GM12865 (cell line): ENCODE data around the gene ZFAND3.

Experiments used
- DNase-seq: peaks from one replicate; pipeline ENCODE4 v3.0.0; 2010; ENCODE audit warnings: low read depth
- H3K4me3 ChIP-seq: 2 replicates; pipeline ENCODE4 v1.5.1; 2011; ENCODE audit warnings: mild to moderate bottlenecking, low read depth, low read length, control low read depth
- TF ChIP-seq, protein P1 (sequence below): IDR thresholded peaks from 2 replicates; pipeline ENCODE4 v1.5.1; 2011; ENCODE audit warnings: low read length, control low read depth, low read depth, inconsistent platforms; ENCODE audit not compliant: insufficient read depth; ENCODE audit errors: missing control alignments

ZFAND3 gene

DNA sequence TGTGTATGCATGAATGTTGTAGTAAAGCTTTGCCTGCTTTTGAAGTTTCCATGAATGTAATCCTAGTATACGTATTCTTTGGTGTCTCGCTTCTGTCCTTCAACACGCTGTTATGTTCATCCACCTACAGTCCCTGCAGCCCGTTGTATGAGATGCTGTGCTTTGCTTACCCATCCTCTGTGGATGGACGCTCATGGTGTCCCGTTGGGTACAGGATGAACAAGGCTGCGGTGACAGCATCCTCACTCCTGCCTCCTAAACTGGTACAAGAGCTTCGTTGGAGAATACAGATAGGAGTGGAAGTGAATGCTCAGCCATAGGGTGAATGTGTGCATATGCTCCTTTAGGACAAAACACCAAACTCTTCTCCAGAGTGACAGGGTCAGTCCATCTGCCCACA is 366.2 kb downstream of the ZFAND3 start:
- no peak overlapping the region for H3K4me3 ChIP-seq
- TF ChIP-seq, protein P1, sequence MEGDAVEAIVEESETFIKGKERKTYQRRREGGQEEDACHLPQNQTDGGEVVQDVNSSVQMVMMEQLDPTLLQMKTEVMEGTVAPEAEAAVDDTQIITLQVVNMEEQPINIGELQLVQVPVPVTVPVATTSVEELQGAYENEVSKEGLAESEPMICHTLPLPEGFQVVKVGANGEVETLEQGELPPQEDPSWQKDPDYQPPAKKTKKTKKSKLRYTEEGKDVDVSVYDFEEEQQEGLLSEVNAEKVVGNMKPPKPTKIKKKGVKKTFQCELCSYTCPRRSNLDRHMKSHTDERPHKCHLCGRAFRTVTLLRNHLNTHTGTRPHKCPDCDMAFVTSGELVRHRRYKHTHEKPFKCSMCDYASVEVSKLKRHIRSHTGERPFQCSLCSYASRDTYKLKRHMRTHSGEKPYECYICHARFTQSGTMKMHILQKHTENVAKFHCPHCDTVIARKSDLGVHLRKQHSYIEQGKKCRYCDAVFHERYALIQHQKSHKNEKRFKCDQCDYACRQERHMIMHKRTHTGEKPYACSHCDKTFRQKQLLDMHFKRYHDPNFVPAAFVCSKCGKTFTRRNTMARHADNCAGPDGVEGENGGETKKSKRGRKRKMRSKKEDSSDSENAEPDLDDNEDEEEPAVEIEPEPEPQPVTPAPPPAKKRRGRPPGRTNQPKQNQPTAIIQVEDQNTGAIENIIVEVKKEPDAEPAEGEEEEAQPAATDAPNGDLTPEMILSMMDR: no peak
- DNase-seq: no peak

DNA sequence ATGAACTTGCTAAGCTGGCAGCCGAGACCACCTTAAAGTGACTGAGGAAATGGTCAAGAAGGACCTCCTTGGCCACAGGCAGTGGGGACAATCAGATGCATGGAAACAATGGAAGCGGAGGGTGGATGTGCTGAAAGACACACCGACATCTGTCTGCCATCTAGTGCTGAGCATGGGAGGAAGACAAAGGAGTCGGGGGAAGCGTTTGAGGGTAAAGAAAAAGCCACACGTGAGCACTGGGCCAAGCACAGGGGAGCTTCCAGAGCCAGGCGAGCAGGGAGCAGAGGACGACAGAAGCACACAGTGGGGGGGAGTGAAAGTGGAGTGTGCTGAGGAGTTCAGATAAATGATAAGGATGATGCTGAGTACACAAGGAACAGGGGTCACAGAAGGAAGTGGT is 367.8 kb downstream of the ZFAND3 start:
- no peak overlapping the region for H3K4me3 ChIP-seq
- TF ChIP-seq, protein P1: no peak
- no peak for DNase-seq

DNA sequence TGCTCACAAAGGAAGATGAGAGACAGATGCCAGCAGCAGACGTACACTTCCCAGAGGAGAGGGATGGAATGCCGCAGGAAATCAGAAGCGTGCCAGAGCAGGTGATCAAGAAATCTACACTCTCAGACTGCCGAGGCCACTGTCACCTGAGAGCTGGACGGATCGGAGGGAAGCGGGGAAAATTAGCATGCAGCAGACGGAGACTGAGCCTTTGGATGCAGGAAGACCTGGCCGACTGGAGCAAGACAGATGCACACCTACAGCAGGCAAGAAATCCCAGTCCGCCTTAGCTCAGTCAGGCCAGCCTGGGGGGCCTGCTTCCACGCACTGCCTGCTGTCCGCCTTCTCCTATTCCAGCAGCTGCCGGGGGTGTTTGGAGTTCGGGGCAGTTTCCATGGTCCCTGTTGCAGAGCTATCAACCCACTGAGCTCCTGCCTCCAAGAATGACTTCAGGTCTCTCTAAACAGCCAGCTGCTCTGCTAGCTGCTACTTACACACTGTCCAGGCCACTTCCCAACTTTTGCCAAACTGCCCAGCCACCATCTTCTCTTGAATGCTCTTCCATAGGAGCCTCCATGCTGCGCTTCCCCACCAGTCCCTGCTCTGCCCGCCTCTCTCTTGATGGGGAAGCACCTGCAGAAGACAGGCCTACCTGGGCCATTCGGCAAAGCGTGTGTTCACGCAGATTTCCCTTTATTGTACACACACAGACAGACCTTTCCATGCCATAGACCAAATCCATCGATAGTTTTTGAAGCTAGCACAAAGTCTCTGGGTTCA is 368.5 kb downstream of the ZFAND3 start:
- no peak overlapping the region for H3K4me3 ChIP-seq
- no peak for DNase-seq
- TF ChIP-seq, protein P1: no peak

DNA sequence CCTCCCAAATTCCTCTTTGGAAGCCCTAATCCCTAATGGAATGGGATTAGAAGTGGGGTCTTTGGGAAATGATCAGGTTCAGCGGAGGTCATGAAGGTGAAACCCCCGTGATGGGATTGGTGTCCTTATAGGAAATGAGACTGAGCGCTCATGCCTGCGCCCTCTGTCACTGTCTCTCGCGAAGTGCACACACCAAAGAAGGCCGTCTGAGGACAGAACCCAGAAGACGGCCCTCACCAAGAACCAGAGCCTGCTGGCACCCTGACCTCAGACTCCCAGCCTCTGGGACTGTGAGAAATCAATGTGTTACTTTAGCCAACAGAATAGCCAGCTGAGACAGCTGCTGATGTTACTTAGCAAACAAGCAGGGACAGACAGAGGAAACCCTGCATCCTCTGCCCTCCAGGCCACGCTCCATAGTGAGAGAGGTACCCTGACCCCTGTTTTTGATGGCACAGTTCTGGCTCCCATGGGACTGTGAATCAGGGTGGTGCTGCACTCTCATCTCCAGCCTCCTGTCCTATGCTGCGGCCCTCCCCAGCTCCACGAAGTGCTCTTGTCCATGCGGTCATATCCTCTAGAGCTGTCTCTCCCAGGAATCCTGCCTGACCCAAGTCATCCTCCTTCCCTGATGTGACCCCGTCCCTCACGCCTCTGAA is 369.3 kb downstream of the ZFAND3 start:
- H3K4me3 ChIP-seq: no peak overlapping the region
- TF ChIP-seq, protein P1: no peak
- DNase-seq: no peak

DNA sequence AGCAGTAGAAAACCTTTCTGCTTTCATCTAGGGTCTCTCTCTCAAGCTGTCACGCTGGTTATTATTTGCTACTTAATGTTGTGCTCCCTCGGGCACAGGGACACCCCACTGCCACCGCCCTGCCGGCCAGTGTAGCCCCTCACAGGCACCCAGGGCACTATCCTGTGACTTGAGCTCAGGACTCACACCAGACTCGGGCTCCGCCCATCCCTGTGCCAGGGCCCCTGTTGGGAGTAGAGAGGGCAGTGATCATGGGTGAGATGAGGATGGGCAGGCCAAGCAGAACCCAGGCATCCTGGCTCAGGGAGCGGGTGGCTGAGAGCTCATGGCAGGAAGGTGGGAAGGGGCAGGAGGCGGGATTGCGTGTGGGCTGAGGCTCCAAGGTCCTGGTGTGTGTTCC is 371.9 kb downstream of the ZFAND3 start:
- TF ChIP-seq, protein P1: no peak
- no peak overlapping the region for H3K4me3 ChIP-seq
- no peak for DNase-seq

DNA sequence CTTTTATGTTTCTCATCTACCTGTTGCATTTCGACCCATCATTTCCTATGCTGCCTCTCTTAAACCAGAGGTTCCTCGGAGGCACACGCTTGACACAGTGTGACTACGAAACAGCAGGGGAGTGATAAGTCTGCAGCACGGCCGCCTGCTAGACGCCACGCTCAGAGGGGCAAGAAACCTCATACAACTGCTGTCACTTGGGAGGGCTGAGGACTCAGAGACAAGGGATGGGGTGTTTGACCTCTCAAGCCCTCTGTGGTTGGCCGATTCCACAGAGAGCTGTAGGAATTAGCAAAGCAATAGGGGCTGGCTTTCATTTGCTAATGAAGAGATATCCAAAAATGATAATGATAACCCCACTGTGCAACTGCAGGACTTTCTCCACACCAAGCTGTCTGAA is 372.5 kb downstream of the ZFAND3 start:
- no peak overlapping the region for H3K4me3 ChIP-seq
- no peak for DNase-seq
- TF ChIP-seq, protein P1: no peak
